H1 (cell line): ENCODE measurements around the gene IBSP. TPM values are rescaled to one million over a fixed set of nuclear protein-coding genes. Genes with fewer than 3 reads are reported as not detected.

Experiments used
- CTCF ChIA-PET: fragments of 300-600 bp; sonication (Branson Sonifier 250); formaldehyde crosslinking; loops from one replicate; lab custom pipeline; 2021; ENCODE audit not compliant: partially characterized antibody; lab: Charles Lee
- POLR2A ChIA-PET: fragments of 300-600 bp; sonication (Branson Sonifier 250); formaldehyde crosslinking; loops from one replicate; lab custom pipeline; 2021; ENCODE audit warnings: inconsistent platforms; ENCODE audit not compliant: partially characterized antibody; lab: Charles Lee
- DNase-seq, 2 experiments: peaks; one replicate each; pipeline versions ENCODE4 v3.0.0 to v3.0.0-alpha.2; 2010 to 2022; ENCODE audit warnings: low spot score in 2 of 2, low read depth in 1 of 2, mixed read lengths in 1 of 2
- FAIRE-seq: peaks from 2 replicates; lab custom pipeline; 2011; peaks lifted over from hg19 to GRCh38; lab: Jason Lieb, UNC
- H2AFZ ChIP-seq: 2 replicates; pipeline ENCODE4 v1.8.1; 2012; ENCODE audit warnings: low read length, inconsistent platforms
- H2AK5ac ChIP-seq: 2 replicates; pipeline ENCODE4 v1.6.1; 2013; ENCODE audit warnings: low read depth, low read length
- H2BK120ac ChIP-seq: replicated peaks from 2 replicates; pipeline ENCODE3; 2013; ENCODE audit warnings: low read depth, low read length, inconsistent platforms
- H2BK12ac ChIP-seq: 2 replicates; pipeline ENCODE4 v1.6.1; 2013; ENCODE audit warnings: low read depth, low read length
- H2BK15ac ChIP-seq: 2 replicates; pipeline ENCODE4 v1.6.1; 2013; ENCODE audit warnings: low read length
- H2BK20ac ChIP-seq: 2 replicates; pipeline ENCODE4 v1.6.1; 2013; ENCODE audit warnings: low read length
- H2BK5ac ChIP-seq: 2 replicates; pipeline ENCODE4 v1.6.1; 2013; ENCODE audit warnings: low read depth, low read length
- H3K14ac ChIP-seq: 2 replicates; pipeline ENCODE4 v1.6.1; 2013; ENCODE audit warnings: inconsistent platforms; ENCODE audit not compliant: insufficient read length
- H3K18ac ChIP-seq: 2 replicates; pipeline ENCODE4 v1.6.1; 2013; ENCODE audit warnings: low read length; ENCODE audit errors: extremely low read depth
- H3K23ac ChIP-seq: 2 replicates; pipeline ENCODE4 v1.6.1; 2013; ENCODE audit warnings: inconsistent platforms; ENCODE audit not compliant: insufficient read length
- H3K23me2 ChIP-seq: 2 replicates; pipeline ENCODE4 v1.6.1; 2013; ENCODE audit warnings: low read depth, low read length
- H3K27ac ChIP-seq: 2 replicates; pipeline ENCODE4 v1.6.1; 2011; ENCODE audit warnings: low read depth, low read length, inconsistent platforms
- H3K27me3 ChIP-seq, 4 experiments: replicated peaks in 1 of 4; 1 replicate in 1 of 4; 2 replicates in 3 of 4; pipeline versions ENCODE4 v1.6.1 to v1.8.1; 2011 to 2013; ENCODE audit warnings: low read length in 3 of 4, mild to moderate bottlenecking in 3 of 4, inconsistent platforms in 2 of 4, mixed read lengths in 2 of 4, moderate library complexity in 1 of 4; ENCODE audit not compliant: control insufficient read depth in 3 of 4, insufficient read depth in 3 of 4; ENCODE audit errors: extremely low read depth in 1 of 4
- H3K36me3 ChIP-seq, 4 experiments: 2 replicates each; pipeline versions ENCODE4 v1.6.1 to v1.8.1; 2011 to 2013; ENCODE audit warnings: mild to moderate bottlenecking in 4 of 4, low read length in 3 of 4, moderate library complexity in 2 of 4, control low read depth in 1 of 4, inconsistent platforms in 1 of 4; ENCODE audit not compliant: insufficient read depth in 4 of 4, control insufficient read depth in 2 of 4
- H3K4ac ChIP-seq: replicated peaks from 2 replicates; pipeline ENCODE3; 2013; ENCODE audit warnings: low read length, low read depth, mixed read lengths, inconsistent platforms; ENCODE audit not compliant: insufficient read length
- H3K4me1 ChIP-seq, 4 experiments: replicated peaks in 1 of 4; 1 replicate in 1 of 4; 2 replicates in 3 of 4; pipeline versions ENCODE4 v1.6.1 to v1.8.1; 2011 to 2013; ENCODE audit warnings: low read length in 3 of 4, inconsistent platforms in 2 of 4, mixed read lengths in 1 of 4; ENCODE audit not compliant: insufficient read depth in 4 of 4, control insufficient read depth in 3 of 4
- H3K4me2 ChIP-seq, 2 experiments: 2 replicates each; pipeline versions ENCODE4 v1.6.1 to v1.8.1; 2011 to 2013; ENCODE audit warnings: low read depth in 2 of 2, low read length in 2 of 2, control low read depth in 1 of 2, inconsistent platforms in 1 of 2, mild to moderate bottlenecking in 1 of 2; ENCODE audit not compliant: insufficient read depth in 1 of 2
- H3K4me3 ChIP-seq, 4 experiments: fragments of 200-600, 300-600 bp in 1 of 4; sonication (generic), shearing (Covaris generic), sonication (Bioruptor Twin) in 1 of 4; 2 replicates each; pipeline versions ENCODE4 v1.5.1 to v1.8.1; 2011 to 2016; ENCODE audit warnings: low read length in 4 of 4, low read depth in 3 of 4, control low read depth in 2 of 4, inconsistent platforms in 2 of 4, mild to moderate bottlenecking in 2 of 4, mixed read lengths in 1 of 4, moderate library complexity in 1 of 4; ENCODE audit not compliant: insufficient read depth in 2 of 4; ENCODE audit errors: extremely low read depth in 1 of 4
- H3K56ac ChIP-seq: replicated peaks from 2 replicates; pipeline ENCODE3; 2013; ENCODE audit warnings: low read depth, mild to moderate bottlenecking, mixed read lengths, low read length, inconsistent platforms; ENCODE audit not compliant: insufficient read length
- H3K79me1 ChIP-seq: 2 replicates; pipeline ENCODE4 v1.6.1; 2013; ENCODE audit warnings: low read depth, low read length, control low read depth
- H3K79me2 ChIP-seq, 2 experiments: 2 replicates each; pipeline versions ENCODE4 v1.6.1 to v1.8.1; 2012 to 2013; ENCODE audit warnings: low read length in 2 of 2, mild to moderate bottlenecking in 2 of 2, inconsistent platforms in 1 of 2; ENCODE audit not compliant: insufficient read depth in 2 of 2, control insufficient read depth in 1 of 2
- H3K9ac ChIP-seq, 4 experiments: replicated peaks in 1 of 4; 1 replicate in 1 of 4; 2 replicates in 3 of 4; pipeline versions ENCODE4 v1.6.1 to v1.8.1; 2011 to 2013; ENCODE audit warnings: low read depth in 3 of 4, low read length in 3 of 4, control low read depth in 2 of 4, mild to moderate bottlenecking in 2 of 4, moderate library complexity in 2 of 4, inconsistent platforms in 1 of 4; ENCODE audit errors: extremely low read depth in 1 of 4
- H3K9me3 ChIP-seq, 2 experiments: 2 replicates each; pipeline versions ENCODE4 v1.6.1 to v1.8.1; 2012 to 2013; ENCODE audit warnings: mild to moderate bottlenecking in 2 of 2, moderate library complexity in 2 of 2, control low read depth in 1 of 2, inconsistent platforms in 1 of 2, low read depth in 1 of 2, low read length in 1 of 2, mixed read lengths in 1 of 2; ENCODE audit not compliant: insufficient read depth in 2 of 2
- H4K20me1 ChIP-seq, 2 experiments: replicated peaks in 1 of 2; 2 replicates each; pipeline versions ENCODE3 to v1.8.1; 2011 to 2013; ENCODE audit warnings: inconsistent platforms in 2 of 2, low read length in 2 of 2, mild to moderate bottlenecking in 1 of 2; ENCODE audit not compliant: insufficient read depth in 2 of 2, control insufficient read depth in 1 of 2
- H4K5ac ChIP-seq: 2 replicates; pipeline ENCODE4 v1.6.1; 2013; ENCODE audit warnings: low read length, low read depth, mixed read lengths, inconsistent platforms; ENCODE audit not compliant: insufficient read length
- H4K8ac ChIP-seq: 2 replicates; pipeline ENCODE4 v1.8.0; 2013; ENCODE audit warnings: mild to moderate bottlenecking, moderate library complexity, low read length, inconsistent platforms; ENCODE audit not compliant: insufficient read depth; ENCODE audit errors: extremely low read depth
- H4K91ac ChIP-seq: replicated peaks from 2 replicates; pipeline ENCODE3; 2013; ENCODE audit warnings: low read length, mixed read lengths, inconsistent platforms; ENCODE audit not compliant: insufficient read length
- BCL11A ChIP-seq, 2 experiments: IDR thresholded peaks; one replicate each; pipeline ENCODE4 v1.6.1; 2011; ENCODE audit warnings: low read depth in 2 of 2, low read length in 2 of 2, mild to moderate bottlenecking in 2 of 2
- POU5F1 ChIP-seq: IDR thresholded peaks from 2 replicates; pipeline ENCODE4 v1.6.1; 2011; ENCODE audit warnings: low read depth, mild to moderate bottlenecking, low read length, moderate library complexity
- RFX5 ChIP-seq: IDR thresholded peaks from 2 replicates; pipeline ENCODE4 v1.6.1; 2011; ENCODE audit warnings: low read depth, low read length, improper control_type of control experiment, borderline replicate concordance
- RNF2 ChIP-seq: fragments of 200-900, 300-1000 bp; sonication (generic); IDR thresholded peaks from 2 replicates; pipeline ENCODE4 v1.7.1; 2016; ENCODE audit warnings: borderline replicate concordance, low read depth, mild to moderate bottlenecking, antibody characterized with exemption, low read length; ENCODE audit not compliant: poor library complexity, severe bottlenecking; ENCODE audit errors: missing control alignments
- YY1 ChIP-seq: IDR thresholded peaks from 2 replicates; pipeline ENCODE4 v1.6.1; 2011; ENCODE audit warnings: low read depth, mild to moderate bottlenecking, low read length
- WGBS, 2 experiments: shearing (Covaris generic) in 1 of 2; methylation state at CpG; one replicate each; pipeline versions ENCODE4 v1.1.6 to v1.1.7; 2013 to 2015; ENCODE audit warnings: low lambda C conversion rate in 2 of 2, mixed read lengths in 2 of 2, inconsistent platforms in 1 of 2, low coverage in 1 of 2, missing lambda C conversion rate in 1 of 2; ENCODE audit not compliant: insufficient replicate concordance in 2 of 2, insufficient coverage in 1 of 2, insufficient read length in 1 of 2; ENCODE audit errors: extremely low coverage in 1 of 2, missing lambda C conversion rate in 1 of 2; 5-methylcytosine and 5-hydroxymethylcytosine counted together
- polyA plus RNA-seq, 7 experiments: library from polyadenylated mRNA; depleted of rRNA in 3 of 7; stranded (reverse) in 5 of 7; unstranded in 2 of 7; fragments of >200 nt in 5 of 7; fragments of 200-250 nt in 2 of 7; gene quantifications; 1 replicate in 5 of 7; 2 replicates in 1 of 7; 4 replicates in 1 of 7; pipeline versions ENCODE4 v1.2.1 to v1.2.3, GENCODE V29; 2011 to 2013; ENCODE audit warnings: missing spikeins in 2 of 7, mixed read lengths in 2 of 7
- total RNA-seq: library from RNA; stranded (reverse); fragmentation: NEBNext Ultra II Directional; extraction: Animal tissue kit (Norgen Biotek cat#: 25700); gene quantifications from 2 replicates; pipeline ENCODE4 v1.2.1, GENCODE V29; 2021

IBSP gene
- total and polyA plus RNA-seq, 2 of the 8 experiments (the other 6 are each of a cell fraction or from before 2014, with no cell fraction given), result not detected

DNA sequence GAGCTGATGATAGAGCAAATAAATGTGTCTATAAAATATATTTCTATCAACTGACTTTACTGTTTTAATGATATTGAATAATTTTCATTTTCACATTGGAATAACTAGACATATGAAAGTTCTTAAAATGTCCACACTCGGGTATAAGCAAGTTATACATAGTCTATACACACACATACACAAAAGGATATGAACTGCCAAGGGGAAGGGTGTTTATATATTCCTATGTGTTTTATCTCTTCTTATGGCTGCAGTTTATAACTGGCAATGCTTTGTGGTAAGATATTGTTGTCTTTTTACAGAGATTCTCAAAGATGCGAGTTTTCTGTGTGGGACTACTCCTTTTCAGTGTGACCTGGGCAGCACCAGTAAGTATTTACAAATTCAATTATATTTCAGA, 35.0 kb downstream of the IBSP start:
- Histone ChIP-seq H3K14ac (no peak overlapping the region), H3K27ac (no peak overlapping the region), H3K9me3 (no peaks in the 10 kb centered on the region), H4K5ac (no peak overlapping the region), H3K4me2 (no peak overlapping the region), H4K8ac (no peak overlapping the region), H4K91ac (no peak overlapping the region), H2AK5ac (no peak overlapping the region), H3K4me1 (peaks cover 0 to 7% (median 4%) of the 10 kb centered on the region in 4 experiments; a peak in 5 of 7 replicates), H3K23me2 (no peaks in the 10 kb centered on the region)
- CTCF ChIA-PET, result interaction anchor here (0.9 to 7.0 kb wide), 6 partner anchors 9 to 156 kb away, joined by 3 to 109 read pairs (median 20); no protein-coding TSS in a partner anchor
- TF ChIP-seq RFX5 (no peak), RNF2 (no peak), YY1 (no peak), BCL11A (IDR thresholded peaks at IDR 0.05; ENCODE audit: low read depth in 2 of 2, low read length in 2 of 2) (no peak), POU5F1 (no peak)
- TF ChIP-seq, all 59 proteins: peak for 0
- no peak overlapping the region for H2BK15ac ChIP-seq
- H3K4ac ChIP-seq, result no peak overlapping the region
- no peak overlapping the region for H2BK5ac ChIP-seq
- no peaks in the 10 kb centered on the region for H3K79me2 ChIP-seq
- no peaks in the 10 kb centered on the region for H4K20me1 ChIP-seq
- no peak overlapping the region for H3K4me3 ChIP-seq
- no peak overlapping the region for H3K23ac ChIP-seq
- H3K56ac ChIP-seq, result no peak overlapping the region
- FAIRE-seq, result no peak
- no peak overlapping the region for H2BK20ac ChIP-seq
- POLR2A ChIA-PET, result interaction anchor here (1.1 kb wide), 1 partner anchor 155 kb away, joined by 3 read pairs; no protein-coding TSS in a partner anchor
- no peak for DNase-seq
- H2BK12ac ChIP-seq, result no peak overlapping the region
- H3K18ac ChIP-seq, result no peak overlapping the region
- H3K27me3 ChIP-seq, result no peaks in the 10 kb centered on the region
- H3K79me1 ChIP-seq, result no peaks in the 10 kb centered on the region
- no peak overlapping the region for H2AFZ ChIP-seq
- WGBS, 2 experiments, result 89% methylated on average over 2 of the region's 2 CpGs; no CpG with 5 or more reads in 1 of the 2 experiments
- H2BK120ac ChIP-seq, result no peak overlapping the region
- H3K36me3 ChIP-seq, result no peaks in the 10 kb centered on the region; a peak in 1 of 8 replicates
- H3K9ac ChIP-seq, result no peak overlapping the region
